ENCODE results near the gene ADAM11.

Gene ADAM11

DNA sequence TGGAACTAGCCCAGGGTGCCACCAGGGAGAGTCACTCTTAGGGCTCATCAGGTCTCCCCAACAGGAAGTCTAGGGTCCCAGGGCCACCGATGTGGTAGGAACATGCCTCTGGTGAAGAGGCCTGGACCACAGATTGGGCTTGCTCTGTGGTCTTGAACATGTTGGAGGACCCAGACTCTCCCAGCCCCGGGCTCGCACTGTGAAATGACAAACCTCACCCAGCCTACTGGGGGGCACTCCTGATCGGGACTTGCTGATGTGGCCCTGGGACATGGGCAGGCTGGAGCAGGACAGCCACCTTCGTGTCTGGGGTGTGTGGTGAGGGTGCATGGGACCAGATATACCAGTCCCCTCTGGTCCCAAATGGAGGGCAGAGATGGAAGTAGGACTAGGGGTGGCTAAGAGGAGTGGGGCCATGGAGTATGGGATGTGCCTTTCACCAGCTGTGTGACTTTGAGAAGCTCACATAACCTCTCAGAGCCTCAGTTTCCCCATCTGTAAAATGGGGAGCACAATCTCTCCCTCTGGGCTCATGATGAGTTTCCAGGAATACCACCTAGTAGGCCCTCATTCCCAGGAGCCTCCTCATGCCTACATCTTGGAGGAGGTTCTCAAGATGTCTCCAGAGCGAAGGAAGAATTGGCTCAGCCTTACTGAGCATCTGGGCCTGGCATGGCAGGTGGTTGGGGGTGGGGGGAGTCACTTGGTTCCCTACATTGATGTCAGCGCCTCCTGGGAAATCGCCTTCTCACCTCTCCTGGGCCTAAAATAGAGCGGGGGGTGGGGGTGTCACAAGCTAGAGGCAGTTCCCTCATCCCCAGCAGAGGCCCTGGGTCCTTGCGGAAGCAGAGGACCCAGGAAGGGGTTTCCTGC, 1.5 kb upstream of the ADAM11 start:
- DNase-seq (ENCODE audit: low read depth in 2 of 2) = no peak

DNA sequence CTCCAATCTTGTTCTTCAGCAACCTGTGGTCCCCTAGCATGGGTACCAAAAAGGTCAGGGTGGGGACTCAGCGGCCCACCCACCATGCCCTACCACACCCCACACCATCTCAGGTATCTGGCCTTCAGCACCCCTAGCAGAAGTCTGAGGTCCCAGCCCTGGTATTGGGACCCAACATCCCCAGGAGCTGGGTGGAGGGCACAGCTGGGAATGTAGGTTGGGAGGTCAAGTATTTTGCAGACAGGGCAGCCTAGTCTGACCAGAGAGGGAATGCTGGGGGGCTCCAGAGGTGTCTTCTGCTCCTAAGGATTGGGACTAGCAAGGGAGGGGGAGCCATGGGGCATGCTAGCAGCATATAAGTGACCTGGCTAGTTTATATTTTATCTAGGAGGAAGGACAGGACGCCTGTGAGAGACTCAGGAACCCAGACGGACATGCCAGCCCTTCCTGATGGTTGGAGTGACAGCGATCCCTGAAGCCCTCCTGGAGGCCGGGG, 822 bp upstream of the ADAM11 start:
- no peak for DNase-seq (ENCODE audit: low read depth in 2 of 2)

DNA sequence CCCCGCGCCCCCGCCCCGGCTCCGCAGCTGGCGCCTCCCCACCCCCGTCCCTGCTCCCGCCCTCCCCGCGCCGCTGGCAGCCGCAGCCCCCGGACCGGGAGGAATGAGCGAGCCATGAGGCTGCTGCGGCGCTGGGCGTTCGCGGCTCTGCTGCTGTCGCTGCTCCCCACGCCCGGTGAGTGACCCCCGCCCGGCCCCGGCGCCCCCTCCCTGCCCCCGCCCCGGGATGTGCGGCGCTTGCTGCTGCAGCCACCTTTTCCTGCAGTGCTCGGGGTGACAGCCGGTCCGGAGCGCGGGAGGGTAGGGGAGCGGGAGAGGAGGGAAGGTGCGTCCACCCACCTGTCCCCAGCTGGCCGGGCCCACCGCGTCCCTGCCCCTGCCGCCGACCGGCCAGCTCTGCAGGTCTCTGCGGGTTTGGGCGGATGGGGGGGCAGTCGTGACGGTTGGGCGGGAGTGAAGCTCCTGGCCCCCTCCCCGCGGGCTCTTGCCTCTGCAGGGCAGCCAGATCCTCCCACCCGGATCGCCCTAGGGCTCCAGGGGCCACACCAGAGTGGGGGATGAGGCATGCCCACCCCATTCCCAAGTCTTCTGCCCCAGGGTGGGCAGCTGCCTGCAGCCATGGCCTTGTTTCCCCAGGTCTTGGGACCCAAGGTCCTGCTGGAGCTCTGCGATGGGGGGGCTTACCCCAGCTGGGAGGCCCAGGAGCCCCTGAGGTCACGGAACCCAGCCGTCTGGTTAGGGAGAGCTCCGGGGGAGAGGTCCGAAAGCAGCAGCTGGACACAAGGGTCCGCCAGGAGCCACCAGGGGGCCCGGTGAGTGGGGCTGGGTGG, 513 bp downstream of the ADAM11 start:
- no peak for DNase-seq (ENCODE audit: low read depth in 2 of 2)

- DNase-seq (ENCODE audit: low read depth in 2 of 2) = no peak
Observed at GRCh38 chr17:44759916-44760243, 1.1 kb downstream of the ADAM11 start.

DNA sequence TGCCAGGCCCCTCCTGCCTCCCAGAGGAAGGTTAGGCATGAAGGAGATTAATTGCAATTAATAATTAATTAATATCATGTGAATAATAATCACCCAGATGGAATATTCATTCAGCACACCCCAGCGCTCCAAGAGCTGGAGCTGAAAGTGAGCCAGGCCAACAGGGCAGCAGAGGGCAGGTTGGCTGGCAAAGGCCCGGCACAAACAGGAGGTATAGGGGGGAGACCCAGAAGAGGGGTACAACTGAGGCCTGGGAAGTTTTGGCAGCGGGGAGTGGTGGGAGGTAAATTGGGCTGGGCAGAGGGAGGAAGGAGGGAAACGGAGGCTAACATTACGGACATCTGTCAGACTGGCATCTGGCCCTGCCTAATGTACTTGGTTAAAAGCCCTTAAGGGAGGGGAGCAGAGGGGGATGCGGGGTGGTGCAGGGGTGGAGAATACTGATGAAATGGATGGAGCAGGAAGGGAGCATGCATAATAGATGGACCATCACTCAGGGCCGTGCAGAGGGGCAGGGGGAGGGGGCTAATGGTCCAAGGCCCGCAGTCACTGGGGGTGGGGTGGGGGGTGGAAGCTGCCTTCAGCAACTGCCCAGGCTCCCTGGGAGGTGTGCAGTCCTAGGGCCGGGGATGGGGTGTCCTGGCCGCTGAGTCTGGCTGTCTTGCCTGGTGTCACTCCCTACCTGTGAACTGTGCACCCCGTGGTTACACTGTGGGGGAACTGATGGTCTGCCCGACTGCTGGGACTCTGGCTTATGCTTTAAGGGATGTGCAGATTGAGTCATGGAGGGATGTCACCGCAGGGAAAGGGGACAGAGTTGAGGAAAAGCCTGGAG, 1.9 kb downstream of the ADAM11 start:
- no peak for DNase-seq (ENCODE audit: low read depth in 2 of 2)

DNA sequence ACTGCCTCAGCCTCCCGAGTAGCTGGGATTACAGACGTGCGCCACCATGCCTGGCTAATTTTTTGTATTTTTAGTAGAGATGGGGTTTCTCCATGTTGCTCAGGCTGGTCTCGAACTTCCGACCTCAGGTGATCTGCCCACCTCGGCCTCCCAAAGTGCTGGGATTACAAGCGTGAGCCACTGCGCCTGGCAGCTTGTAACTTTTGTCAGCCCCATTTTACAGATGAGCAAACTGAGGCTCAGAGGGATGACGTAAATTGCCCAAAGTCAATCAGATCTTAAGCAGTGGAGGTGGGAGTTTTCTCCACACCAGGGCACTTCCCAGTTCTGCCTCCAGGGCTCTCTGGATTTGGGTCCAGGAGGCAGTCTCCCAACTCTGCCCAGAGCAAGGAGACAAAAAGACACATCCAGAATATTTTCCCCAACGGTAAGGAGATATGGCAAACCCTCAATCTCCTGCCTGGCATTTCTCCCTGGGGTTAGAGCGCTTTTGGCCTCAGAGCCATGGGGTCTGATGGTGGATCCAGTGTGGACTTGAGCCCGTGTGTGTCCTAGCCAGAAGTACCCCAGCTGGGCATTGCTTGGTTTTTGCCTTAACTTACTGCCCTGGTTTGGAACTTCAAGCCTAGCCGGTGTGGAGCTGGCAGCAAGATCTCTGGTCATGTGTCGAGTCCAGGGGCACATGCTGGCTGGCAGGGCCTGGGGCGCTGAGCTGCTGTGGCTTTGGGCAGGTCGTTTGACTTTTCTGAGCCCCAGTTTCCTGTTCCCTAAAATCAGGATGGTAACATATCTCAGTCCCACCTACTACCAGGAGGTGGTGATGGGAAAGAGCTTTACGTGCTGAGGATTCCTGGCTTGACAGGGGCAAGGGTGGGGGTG, 3.4 kb downstream of the ADAM11 start:
- no peak for DNase-seq (ENCODE audit: low read depth in 2 of 2)

GRCh38 chr17:44763170-44763569, 4.4 kb downstream of the ADAM11 start:
- DNase-seq (ENCODE audit: low read depth in 2 of 2) = no peak

DNA sequence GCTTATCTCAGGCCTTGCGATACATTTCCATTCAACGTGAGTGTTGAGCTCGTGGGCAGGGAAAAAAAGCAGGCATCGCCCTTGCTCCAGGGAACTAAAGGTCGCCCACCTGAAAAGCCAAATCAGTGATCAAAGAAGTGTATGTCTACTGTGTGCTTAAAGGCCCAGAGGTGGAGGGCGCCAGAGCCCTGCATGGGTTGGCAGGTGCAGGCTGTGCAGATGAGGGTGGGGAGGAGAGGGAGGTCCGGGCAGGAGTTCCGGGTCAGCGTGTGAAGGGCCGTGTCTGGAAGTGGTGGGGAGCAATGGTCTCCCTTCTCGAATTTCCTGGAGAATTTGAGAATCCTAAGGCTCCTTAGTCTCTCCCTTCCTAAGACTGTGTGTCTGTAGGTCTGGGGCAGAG, 7.2 kb downstream of the ADAM11 start:
- DNase-seq (ENCODE audit: low read depth in 2 of 2) = no peak

GRCh38 chr17:44766409-44767038, 7.7 kb downstream of the ADAM11 start:
- DNase-seq (ENCODE audit: low read depth in 2 of 2) = no peak

DNA sequence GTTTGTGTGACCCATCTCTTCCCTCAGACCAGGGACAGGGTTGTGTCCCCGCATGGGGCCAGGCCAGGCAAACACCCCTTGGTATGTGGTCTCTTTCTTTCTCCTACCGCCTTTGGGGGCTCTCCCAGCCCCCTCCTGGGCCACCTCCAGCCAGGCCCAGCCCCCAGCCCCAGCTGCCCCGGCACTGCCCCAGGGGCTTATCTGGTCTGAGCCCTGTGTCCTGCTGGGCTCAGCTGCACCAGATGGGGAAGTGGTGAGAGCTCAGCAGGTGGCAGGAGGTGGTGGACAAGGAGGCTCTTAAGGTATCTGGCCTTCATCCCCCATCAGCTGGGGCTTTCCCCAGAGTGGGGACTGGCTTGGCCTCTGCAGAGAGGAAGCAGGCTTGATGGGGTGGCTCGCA, 8.7 kb downstream of the ADAM11 start:
- DNase-seq (ENCODE audit: low read depth in 2 of 2) = no peak

DNA sequence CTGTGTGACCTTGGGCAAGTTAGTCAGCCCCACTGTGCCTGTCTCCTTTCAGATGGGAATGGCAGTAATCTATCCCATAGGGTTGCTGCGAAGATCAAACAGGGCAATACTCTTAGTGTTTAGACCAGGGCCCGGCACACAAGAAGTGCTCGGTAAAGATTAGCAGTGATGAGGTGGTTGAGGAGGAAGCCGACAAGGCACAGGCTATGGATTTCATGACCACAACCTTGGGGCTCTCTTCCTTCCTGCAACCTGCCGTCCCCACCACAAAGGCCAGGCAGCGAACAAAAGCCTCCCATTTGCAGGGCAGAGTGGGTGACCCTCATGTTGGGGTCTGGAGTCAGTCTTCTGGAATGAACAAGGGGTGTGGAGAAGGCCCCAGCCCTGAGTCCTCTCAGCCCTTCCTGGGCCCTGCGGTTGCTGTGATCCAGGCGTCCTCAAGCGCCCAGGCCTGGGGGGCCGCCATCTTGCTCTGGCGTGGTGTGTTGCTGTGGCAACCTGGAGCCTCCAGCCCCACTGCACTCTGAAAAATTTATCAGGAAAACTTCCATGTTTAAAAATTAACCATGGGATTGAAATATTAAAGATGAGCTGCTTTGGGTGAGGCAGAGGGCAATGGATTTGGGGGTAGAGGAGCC, 9.8 kb downstream of the ADAM11 start:
- DNase-seq (ENCODE audit: low read depth in 2 of 2) = no peak

GRCh38 chr17:44769230-44769629, 10.4 kb downstream of the ADAM11 start:
- no peak for DNase-seq (ENCODE audit: low read depth in 2 of 2)

- DNase-seq (ENCODE audit: low read depth in 2 of 2) = no peak
Observed at GRCh38 chr17:44769647-44770084, 10.9 kb downstream of the ADAM11 start.

DNA sequence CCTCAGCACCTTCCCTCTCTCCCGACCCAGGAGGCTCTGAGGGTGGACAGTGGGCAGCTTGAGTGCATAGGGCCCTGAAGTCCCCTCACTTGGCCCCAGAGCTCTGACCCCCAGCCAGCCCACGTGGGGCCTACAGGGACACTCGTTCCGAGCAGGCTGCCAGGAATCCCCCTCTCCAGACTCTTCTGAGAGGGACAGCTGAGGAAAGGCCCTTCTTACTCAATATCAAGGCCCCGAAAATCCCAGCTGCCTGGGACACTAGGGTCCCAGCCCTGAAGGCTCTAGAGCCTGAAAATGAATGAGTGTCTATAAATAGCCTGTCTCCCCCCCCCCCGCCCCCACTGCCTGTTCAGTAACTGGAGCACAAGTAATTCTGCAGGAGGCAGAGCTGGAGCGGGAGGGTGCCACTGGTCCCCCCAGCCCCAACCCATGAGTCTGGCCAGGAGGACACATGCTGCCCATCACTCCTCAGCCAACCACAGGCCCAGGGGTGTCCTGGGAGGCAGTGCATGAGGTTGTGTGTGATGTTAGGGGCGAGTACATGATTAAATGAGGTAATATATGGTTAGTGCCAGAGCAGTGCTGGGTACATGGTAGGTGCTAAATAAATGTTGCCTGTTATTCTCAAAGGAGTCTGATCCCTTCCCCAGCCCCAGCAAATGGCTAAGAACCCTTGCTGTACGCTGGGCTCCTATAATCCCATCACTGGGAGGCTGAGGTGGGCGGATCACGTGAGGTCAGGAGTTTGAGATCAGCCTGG, 11.6 kb downstream of the ADAM11 start:
- DNase-seq (ENCODE audit: low read depth in 2 of 2) = no peak

- no peak for DNase-seq (ENCODE audit: low read depth in 2 of 2)
Observed at GRCh38 chr17:44772308-44773045, 13.7 kb downstream of the ADAM11 start.

- no peak for DNase-seq (ENCODE audit: low read depth in 2 of 2)
Observed at GRCh38 chr17:44773140-44773539, 14.4 kb downstream of the ADAM11 start.

GRCh38 chr17:44774271-44775135, 15.7 kb downstream of the ADAM11 start:
- DNase-seq (ENCODE audit: low read depth in 2 of 2) = peak; percentile 71 to 73

Data from stimulated activated CD8-positive, alpha-beta memory T cell treated with anti-CD3 and anti-CD28 coated beads, Interleukin-15, amount 100 ng/mL, for 48 hours (primary cell).